HG02970 (cell line): ENCODE data around the gene PLEKHG4B.

Experiments used
- ATAC-seq: cut with Tn5 transposase; IDR thresholded peaks from one replicate; pipeline ENCODE4 v1.9.1; 2021; ENCODE audit warnings: mild to moderate bottlenecking, moderate library complexity, moderate number of reproducible peaks; ENCODE audit not compliant: unreplicated experiment, low FRiP score

Gene PLEKHG4B

GRCh38 chr5:128446-128845 is 36.5 kb downstream of the PLEKHG4B start:
- ATAC-seq: no peak

GRCh38 chr5:129148-129547 is 37.2 kb downstream of the PLEKHG4B start:
- ATAC-seq: no peak

GRCh38 chr5:129820-130219 is 37.9 kb downstream of the PLEKHG4B start:
- ATAC-seq: no peak

- no peak for ATAC-seq
Measured at GRCh38 chr5:130601-131131, 38.7 kb downstream of the PLEKHG4B start.

GRCh38 chr5:136901-137300 is 44.9 kb downstream of the PLEKHG4B start:
- no peak for ATAC-seq

- ATAC-seq: no peak
Measured at GRCh38 chr5:137741-138140, 45.8 kb downstream of the PLEKHG4B start.

GRCh38 chr5:138936-139335 is 47.0 kb downstream of the PLEKHG4B start:
- no peak for ATAC-seq

GRCh38 chr5:139579-140442 is 47.8 kb downstream of the PLEKHG4B start:
- ATAC-seq: no peak

GRCh38 chr5:140443-140829 is 48.5 kb downstream of the PLEKHG4B start:
- ATAC-seq: no peak

- no peak for ATAC-seq
Measured at GRCh38 chr5:141211-141610, 49.2 kb downstream of the PLEKHG4B start.

GRCh38 chr5:141761-142160 is 49.8 kb downstream of the PLEKHG4B start:
- no peak for ATAC-seq

GRCh38 chr5:142246-142810 is 50.4 kb downstream of the PLEKHG4B start:
- no peak for ATAC-seq

GRCh38 chr5:143041-143440 is 51.1 kb downstream of the PLEKHG4B start:
- ATAC-seq: no peak

GRCh38 chr5:144941-145340 is 53.0 kb downstream of the PLEKHG4B start:
- no peak for ATAC-seq

GRCh38 chr5:145585-146323 is 53.8 kb downstream of the PLEKHG4B start:
- ATAC-seq: no peak

GRCh38 chr5:147751-148150 is 55.8 kb downstream of the PLEKHG4B start:
- ATAC-seq: no peak

- ATAC-seq: no peak
Measured at GRCh38 chr5:149745-150485, 57.9 kb downstream of the PLEKHG4B start.

- ATAC-seq: no peak
Measured at GRCh38 chr5:150746-151145, 58.8 kb downstream of the PLEKHG4B start.

GRCh38 chr5:152077-152476 is 60.1 kb downstream of the PLEKHG4B start:
- ATAC-seq: no peak

GRCh38 chr5:153256-153655 is 61.3 kb downstream of the PLEKHG4B start:
- ATAC-seq: no peak

- ATAC-seq: no peak
Measured at GRCh38 chr5:154236-154635, 62.3 kb downstream of the PLEKHG4B start.
